Heart left ventricle (tissue), 16 donors: Measurements from ENCODE around the gene LIG1. TPM values are rescaled to one million over a fixed set of nuclear protein-coding genes. Genes with fewer than 3 reads are reported as not detected.

Source experiments
- ATAC-seq, 4 donors: fragments of 200-7000 bp; cut with Tn5 transposase; one replicate each; pipeline ENCODE4 v1.9.1; 2020 to 2022; ENCODE audit warnings: moderate library complexity in 4 of 4, mild to moderate bottlenecking in 3 of 4, moderate number of reproducible peaks in 1 of 4
- DNase-seq, 5 donors: peaks; one replicate each; pipeline ENCODE4 v3.0.0-alpha.2; 2020
- H3K27ac ChIP-seq, 12 donors: fragments of 200-600 bp; sonication (generic) in 4 of 12; one replicate each; pipeline versions ENCODE4 v1.5.0 to v1.8.0; 2016 to 2022; ENCODE audit warnings: mild to moderate bottlenecking in 2 of 12
- H3K27me3 ChIP-seq, 9 donors: fragments of 200-600 bp; sonication (generic) in 2 of 9; one replicate each; pipeline versions ENCODE4 v1.5.1 to v1.8.0; 2016 to 2022; ENCODE audit warnings: mild to moderate bottlenecking in 3 of 9
- H3K36me3 ChIP-seq, 9 donors: fragments of 200-600 bp; sonication (generic) in 2 of 9; one replicate each; pipeline versions ENCODE4 v1.5.0 to v1.8.0; 2018 to 2022; ENCODE audit warnings: mild to moderate bottlenecking in 2 of 9
- H3K4me1 ChIP-seq, 12 donors: fragments of 200-600 bp; sonication (generic) in 4 of 12; one replicate each; pipeline versions ENCODE4 v1.5.0 to v1.8.0; 2016 to 2022; ENCODE audit warnings: mild to moderate bottlenecking in 3 of 12
- H3K4me3 ChIP-seq, 12 donors: fragments of 200-600 bp; sonication (generic) in 4 of 12; one replicate each; pipeline versions ENCODE4 v1.5.0 to v1.8.0; 2017 to 2022; ENCODE audit warnings: mild to moderate bottlenecking in 9 of 12, moderate library complexity in 4 of 12
- H3K9me3 ChIP-seq, 12 donors: fragments of 200-600 bp; sonication (generic) in 4 of 12; one replicate each; pipeline versions ENCODE4 v1.5.0 to v1.8.0; 2016 to 2022; ENCODE audit warnings: mild to moderate bottlenecking in 1 of 12
- POLR2A ChIP-seq, 2 donors: fragments of 450-650 bp; IDR thresholded peaks; one replicate each; pipeline ENCODE4 v1.6.1; 2017; ENCODE audit warnings: antibody characterized with exemption in 2 of 2, mild to moderate bottlenecking in 2 of 2, moderate library complexity in 2 of 2
- WGBS, 4 donors: extraction: QIAGEN DNeasy Blood & Tissue Kit in 2 of 4; methylation state at CpG; one replicate each; pipeline versions ENCODE4 v1.1.5 to v1.1.7; 2013 to 2018; 5-methylcytosine and 5-hydroxymethylcytosine counted together
- intact Hi-C, 10 donors: fragments of 100-400 bp; cut with DNase I; formaldehyde crosslinking; loops; one replicate each; pipeline versions ENCODE4 v1.11.1 to v1.14.2; 2022
- polyA plus RNA-seq, 2 donors: library from polyadenylated mRNA; stranded (reverse); fragments of 200-250 nt; gene quantifications; one replicate each; pipeline ENCODE4 v1.2.3, GENCODE V29; 2013
- total RNA-seq, 9 donors: library from RNA; depleted of rRNA in 2 of 9; stranded (reverse); fragments of >200 nt in 2 of 9; fragmentation: NEBNext Ultra II Directional in 3 of 9; extraction: Animal tissue kit (Norgen Biotek cat#: 25700) in 3 of 9; gene quantifications; one replicate each; pipeline versions ENCODE4 v1.1.0 to v1.2.4, GENCODE V29; 2016 to 2023
- TF ChIP-seq, protein P1 (sequence below), 12 donors: fragments of 200-600 bp; sonication (generic) in 4 of 12; IDR thresholded peaks; one replicate each; pipeline versions ENCODE4 v1.5.0 to v1.8.0; 2018 to 2022; ENCODE audit warnings: antibody characterized with exemption in 12 of 12, mild to moderate bottlenecking in 5 of 12
- donor health status: ischemic (EF 13 %, LVEDD 7.1; RV severe dilation, severe dysfunction).
- donor health status: healthy with polysubstance abuse.
- donor health status: DM: no; HTN: yes; CAD: no.
- donor health status: DM: no; HTN: no; CAD: no.
- donor health status: ischemic (EF 25% LVEDD 6.9; RV normal size, moderate dysfunction).
- donor health status: ischemic (EF 25% LVEDD 5.7; RV mildly dilated, moderate dysfunction).
- donor health status: healthy.
- donor health status: DM: yes; HTN: yes; CAD: no.
- donor health status: ischemic (EF 35%, LVEDD 5.7; RV mildly dilated, moderate dysfunction).
- donor health status: nonischemic (EF 11% LVEDD 7.7; RV severe dilation, severe dysfunction).
- donor health status: DM: yes; HTN: yes; CAD: no.
- donor health status: PGD.
- donor health status: ischemic (EF 29% LVEDD 5.4; RV normal size, mild dysfunction).
- donor health status: nonischemic (EF 23%, LVEDD 6.1; RV moderate dilation, normal function).

The LIG1 gene
- total and polyA plus RNA-seq, 11 donors = 2.1 to 16.5 (median 4.0) TPM

DNA sequence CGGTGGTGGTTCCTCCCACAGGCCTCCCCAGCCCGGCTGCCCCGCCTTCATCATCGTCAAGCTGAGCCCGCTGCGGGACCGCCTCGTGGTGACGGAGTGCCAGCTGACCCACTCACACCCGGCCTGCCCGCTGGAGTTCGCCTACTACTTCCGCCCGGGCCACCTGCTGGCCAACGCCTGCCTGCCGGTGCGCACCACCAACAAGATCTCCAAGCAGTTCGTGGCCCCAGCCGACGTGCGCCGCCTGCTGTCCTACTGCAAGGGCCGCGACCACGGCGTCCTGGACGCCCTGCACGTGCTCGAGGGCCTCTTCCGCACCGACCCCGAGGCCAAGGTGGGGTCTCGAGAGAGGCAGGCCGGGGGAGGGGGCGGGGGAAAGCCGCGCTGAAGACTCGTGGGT lies 12.3 kb upstream of the LIG1 start:
- intact Hi-C loops = no loop called here

DNA sequence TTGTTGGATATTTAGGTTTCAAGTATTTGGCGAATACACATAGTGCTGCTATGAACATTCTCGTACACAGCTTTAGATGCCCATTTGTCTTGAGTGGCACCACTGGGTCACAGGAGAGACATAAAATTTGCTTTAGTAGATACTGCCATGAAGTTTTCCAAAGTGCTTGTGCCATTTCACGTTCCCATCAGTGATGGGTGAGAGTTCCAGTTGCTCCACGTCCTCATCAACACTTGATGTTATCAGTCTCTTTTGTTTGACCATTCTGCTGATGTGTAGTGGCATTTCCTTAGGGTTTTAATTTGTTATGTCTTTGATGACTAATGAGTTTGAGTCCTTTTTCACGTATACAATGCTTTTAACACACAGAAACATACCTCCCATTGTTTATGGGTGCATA lies 11.4 kb upstream of the LIG1 start:
- Histone ChIP-seq H3K9me3 (peaks cover 0 to 20% (median 11%) of the 10 kb centered on the region in 12 donors), H3K36me3 (peaks cover 0 to 14% (median 0%) of the 10 kb centered on the region in 9 donors), H3K4me1 (no peaks in the 10 kb centered on the region), H3K27me3 (no peaks in the 10 kb centered on the region), H3K27ac (no peak overlapping the region), H3K4me3 (no peak overlapping the region)
- TF ChIP-seq POLR2A (IDR thresholded peaks at IDR 0.05) = no peak
- TF ChIP-seq, protein P1, sequence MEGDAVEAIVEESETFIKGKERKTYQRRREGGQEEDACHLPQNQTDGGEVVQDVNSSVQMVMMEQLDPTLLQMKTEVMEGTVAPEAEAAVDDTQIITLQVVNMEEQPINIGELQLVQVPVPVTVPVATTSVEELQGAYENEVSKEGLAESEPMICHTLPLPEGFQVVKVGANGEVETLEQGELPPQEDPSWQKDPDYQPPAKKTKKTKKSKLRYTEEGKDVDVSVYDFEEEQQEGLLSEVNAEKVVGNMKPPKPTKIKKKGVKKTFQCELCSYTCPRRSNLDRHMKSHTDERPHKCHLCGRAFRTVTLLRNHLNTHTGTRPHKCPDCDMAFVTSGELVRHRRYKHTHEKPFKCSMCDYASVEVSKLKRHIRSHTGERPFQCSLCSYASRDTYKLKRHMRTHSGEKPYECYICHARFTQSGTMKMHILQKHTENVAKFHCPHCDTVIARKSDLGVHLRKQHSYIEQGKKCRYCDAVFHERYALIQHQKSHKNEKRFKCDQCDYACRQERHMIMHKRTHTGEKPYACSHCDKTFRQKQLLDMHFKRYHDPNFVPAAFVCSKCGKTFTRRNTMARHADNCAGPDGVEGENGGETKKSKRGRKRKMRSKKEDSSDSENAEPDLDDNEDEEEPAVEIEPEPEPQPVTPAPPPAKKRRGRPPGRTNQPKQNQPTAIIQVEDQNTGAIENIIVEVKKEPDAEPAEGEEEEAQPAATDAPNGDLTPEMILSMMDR (IDR thresholded peaks at IDR 0.05) = no peak
- WGBS, 4 donors = 94 to 95% (median 94%) methylated on average over 5 of the region's 5 CpGs
- DNase-seq (no peak), ATAC-seq (no peak)
- intact Hi-C loops = no loop called here

More for the DNA sequence above, 12.3 kb upstream of the LIG1 start:
- WGBS, 4 donors = 91 to 96% (median 94%) methylated on average over 38 of the region's 38 CpGs
- Histone ChIP-seq H3K9me3 (peaks cover 0 to 20% (median 11%) of the 10 kb centered on the region in 12 donors), H3K4me3 (no peak overlapping the region), H3K36me3 (peaks cover 0 to 14% (median 0%) of the 10 kb centered on the region in 9 donors), H3K27ac (no peak overlapping the region), H3K4me1 (no peaks in the 10 kb centered on the region), H3K27me3 (no peaks in the 10 kb centered on the region)
- DNase-seq (peak in 1 of 5 donors; percentile 59), ATAC-seq (no peak)
- TF ChIP-seq POLR2A (IDR thresholded peaks at IDR 0.05) = no peak
- TF ChIP-seq, protein P1 (IDR thresholded peaks at IDR 0.05) = no peak

DNA sequence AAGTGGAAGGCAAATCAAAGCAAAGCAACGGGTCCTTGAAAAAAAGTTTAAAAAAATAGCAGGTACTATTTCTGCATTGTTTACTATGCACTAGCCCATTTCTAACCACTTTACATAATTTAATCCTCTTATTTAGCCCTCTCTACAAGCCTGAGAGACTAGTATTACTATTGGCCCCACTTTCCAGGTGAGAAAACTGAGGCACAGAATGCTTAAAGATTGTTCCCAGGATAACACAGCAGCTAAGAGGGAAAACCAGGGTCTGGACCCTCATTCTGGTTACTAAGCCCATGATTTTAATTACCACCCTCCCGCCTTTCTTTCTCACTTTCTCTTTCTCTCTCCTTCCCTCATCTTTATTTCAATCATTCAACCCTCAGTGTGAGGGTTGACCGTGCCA lies 6.1 kb upstream of the LIG1 start:
- Histone ChIP-seq H3K36me3 (peaks cover 0 to 31% (median 22%) of the 10 kb centered on the region in 9 donors), H3K27ac (no peak overlapping the region), H3K4me1 (peaks cover 0 to 7% (median 2%) of the 10 kb centered on the region in 12 donors), H3K27me3 (no peaks in the 10 kb centered on the region), H3K4me3 (no peak overlapping the region), H3K9me3 (peaks cover 0 to 9% (median 4%) of the 10 kb centered on the region in 12 donors)
- no peak for DNase-seq
- no peak for ATAC-seq
- 77 to 98% (median 85%) methylated on average over 3 of the region's 3 CpGs for WGBS, 4 donors
- intact Hi-C loops = no loop called here
- TF ChIP-seq, protein P1 (IDR thresholded peaks at IDR 0.05) = no peak
- no peak for TF ChIP-seq POLR2A (IDR thresholded peaks at IDR 0.05)

DNA sequence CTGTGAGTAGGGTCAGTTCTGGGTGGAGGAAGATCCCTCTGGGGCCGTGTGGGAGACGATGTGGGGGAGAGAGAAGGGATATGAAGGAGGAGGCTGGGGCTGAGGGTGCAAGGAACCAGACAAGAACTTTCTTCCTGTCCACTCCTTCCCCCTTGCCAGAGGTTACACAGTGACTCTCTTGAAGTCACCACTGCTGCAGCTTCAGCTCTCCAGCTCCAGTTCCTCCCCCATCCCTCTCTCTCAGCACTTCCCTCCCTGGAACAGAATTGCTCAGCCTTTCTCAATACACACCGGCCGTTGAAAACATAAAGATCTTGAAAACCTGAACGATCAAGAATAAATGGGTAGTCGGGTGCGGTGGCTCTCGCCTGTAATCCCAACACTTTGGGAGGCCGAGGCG lies 5.4 kb upstream of the LIG1 start:
- WGBS, 4 donors = 89 to 95% (median 90%) methylated on average over 10 of the region's 10 CpGs
- DNase-seq (no peak), ATAC-seq (no peak)
- peaks cover 0 to 31% (median 22%) of the 10 kb centered on the region in 9 donors for H3K36me3 ChIP-seq
- H3K9me3 ChIP-seq = peaks cover 0 to 3% (median 0%) of the 10 kb centered on the region in 12 donors
- intact Hi-C loops = no loop called here
- no peak overlapping the region for H3K27ac ChIP-seq
- H3K4me1 ChIP-seq = peaks cover 0 to 12% (median 6%) of the 10 kb centered on the region in 12 donors
- no peak overlapping the region for H3K4me3 ChIP-seq
- TF ChIP-seq, protein P1 (IDR thresholded peaks at IDR 0.05) = no peak
- TF ChIP-seq POLR2A (IDR thresholded peaks at IDR 0.05) = no peak
- no peaks in the 10 kb centered on the region for H3K27me3 ChIP-seq
